ENCODE measurements around the gene THRB. TPM values are rescaled to one million over a fixed set of nuclear protein-coding genes. Genes with fewer than 3 reads are reported as not detected.

THRB gene
- total and polyA plus RNA-seq, 9 of the 15 experiments (the other 6 are each of a cell fraction or from before 2014, with no cell fraction given) = 1.7 to 14.9 (median 6.9) TPM

DNA sequence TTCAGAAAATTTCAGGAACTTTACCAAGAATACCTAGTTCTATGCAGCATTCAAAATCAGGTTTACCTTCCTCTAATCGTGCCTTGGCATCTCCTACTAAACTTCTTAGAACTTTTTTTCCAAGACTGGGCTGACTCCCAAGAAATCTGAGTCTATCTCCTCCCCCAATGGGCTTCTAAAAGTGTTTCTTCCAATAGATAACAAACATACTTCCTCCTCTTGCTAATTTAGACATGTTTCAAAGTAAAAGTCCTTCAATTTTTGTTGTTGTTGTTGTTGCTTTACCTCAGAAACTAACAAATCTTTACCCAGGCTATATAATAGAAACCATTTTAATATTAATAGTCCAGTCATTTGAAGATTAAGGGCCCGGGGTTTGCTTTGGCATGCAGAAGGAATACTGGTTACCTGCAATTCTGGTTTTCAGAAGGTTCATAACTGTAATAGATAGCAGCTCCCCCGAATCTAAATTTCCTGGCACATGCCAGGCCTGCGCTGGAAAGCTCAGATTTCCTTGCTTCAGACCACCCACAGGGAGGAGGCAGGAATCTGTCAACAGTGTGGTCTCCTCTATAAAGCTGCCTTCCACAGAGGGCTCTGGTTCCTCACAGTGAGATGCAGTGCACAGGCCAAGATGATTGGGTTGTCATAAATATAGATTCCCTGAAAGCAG lies 188.7 kb downstream of the THRB start (continued):
- peak; percentile 64 for TF ChIP-seq HDAC3 (IDR thresholded peaks at IDR 0.05; ENCODE audit: borderline replicate concordance, partially characterized antibody)
- TF ChIP-seq DACH1 (IDR thresholded peaks at IDR 0.05; ENCODE audit: partially characterized antibody) = peak; percentile 27
- TF ChIP-seq ZEB2 (IDR thresholded peaks at IDR 0.05) = peak; percentile 36; the same call in 1 of the 2 replicates
- TF ChIP-seq CREB1 (IDR thresholded peaks at IDR 0.05) = peak; percentile 14; the same call in 1 of the 2 replicates
- TF ChIP-seq CREB1 (CRISPR knock-in tag; IDR thresholded peaks at IDR 0.05) = no peak
- TF ChIP-seq GATAD2B (IDR thresholded peaks at IDR 0.05; ENCODE audit: borderline replicate concordance) = peak; percentile 46; the same call in 1 of the 2 replicates
- peak; percentile 96 to 98 for TF ChIP-seq KDM1A (IDR thresholded peaks at IDR 0.05)
- peak; percentile 61 for TF ChIP-seq MTA2 (IDR thresholded peaks at IDR 0.05; ENCODE audit: low read depth)
- TF ChIP-seq, protein P1, sequence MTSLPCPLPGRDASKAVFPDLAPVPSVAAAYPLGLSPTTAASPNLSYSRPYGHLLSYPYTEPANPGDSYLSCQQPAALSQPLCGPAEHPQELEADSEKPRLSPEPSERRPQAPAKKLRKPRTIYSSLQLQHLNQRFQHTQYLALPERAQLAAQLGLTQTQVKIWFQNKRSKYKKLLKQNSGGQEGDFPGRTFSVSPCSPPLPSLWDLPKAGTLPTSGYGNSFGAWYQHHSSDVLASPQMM (CRISPR knock-in tag; IDR thresholded peaks at IDR 0.05) = no peak
- peak; percentile 75 for TF ChIP-seq FOXJ2 (tag; IDR thresholded peaks at IDR 0.05)
- no peak for TF ChIP-seq ZNF398 (CRISPR knock-in tag; IDR thresholded peaks at IDR 0.05)
- peak; percentile 35; the same call in 1 of the 2 replicates for TF ChIP-seq KLF16 (IDR thresholded peaks at IDR 0.05)

All from K562 (cell line).